ENCODE results near the gene TMEM205.
"Not testable (repeated sequence)": the region's sequence is repeated elsewhere in the genome, so short reads cannot be mapped to it uniquely, and the experiment has no call there.

Gene TMEM205

DNA sequence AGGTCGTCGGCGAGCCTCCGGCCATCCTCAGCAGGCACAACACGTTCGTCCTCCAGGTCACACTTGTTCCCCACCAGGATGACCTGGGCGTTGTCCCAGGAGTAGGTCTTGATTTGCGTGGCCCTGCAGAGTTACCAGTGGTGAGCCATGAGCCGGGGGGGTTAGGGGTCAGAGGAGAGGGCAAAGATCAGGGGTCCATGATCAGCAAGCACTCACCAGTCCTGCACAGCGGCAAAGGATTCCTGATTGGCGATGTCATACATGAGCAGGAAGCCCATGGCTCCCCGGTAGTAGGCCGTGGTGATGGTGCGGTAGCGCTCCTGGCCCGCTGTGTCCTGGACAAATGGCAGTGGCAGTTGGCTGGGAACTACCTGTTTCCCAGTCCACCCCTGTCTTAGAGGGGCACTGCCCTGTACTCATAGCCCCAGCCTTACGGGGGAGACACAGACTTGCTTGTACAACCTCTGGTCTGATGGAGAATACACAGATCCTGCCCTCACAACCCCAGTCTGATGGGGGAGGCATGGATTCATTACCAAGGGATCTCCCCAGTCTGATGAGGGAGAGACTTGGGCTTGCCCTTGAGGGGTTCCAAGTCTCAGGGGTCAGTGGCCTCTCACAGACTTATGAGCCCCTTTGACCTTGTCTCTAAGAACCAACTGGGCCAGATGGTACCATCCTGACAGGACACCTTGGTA is 10.5 kb downstream of the TMEM205 start (continued):
- no peak for TF ChIP-seq TSHZ2 (CRISPR knock-in tag; IDR thresholded peaks at IDR 0.05)
- TF ChIP-seq TOX (CRISPR knock-in tag; IDR thresholded peaks at IDR 0.05; ENCODE audit: borderline replicate concordance), result no peak
- no peak for TF ChIP-seq CSRNP3 (CRISPR knock-in tag; IDR thresholded peaks at IDR 0.05)
- no peak for TF ChIP-seq CSDC2 (CRISPR knock-in tag; IDR thresholded peaks at IDR 0.05)
- no peak for TF ChIP-seq ZNF8 (CRISPR knock-in tag; IDR thresholded peaks at IDR 0.05)
- no peak for TF ChIP-seq OSR1 (CRISPR knock-in tag; IDR thresholded peaks at IDR 0.05)
- TF ChIP-seq ZC3H10 (CRISPR knock-in tag; IDR thresholded peaks at IDR 0.05), result no peak
- no peak for TF ChIP-seq GLIS3 (CRISPR knock-in tag; IDR thresholded peaks at IDR 0.05)

- ATAC-seq, result not testable (repeated sequence)
These were observed 12.2 kb downstream of the TMEM205 start for GRCh38 chr19:11333838-11334237.

- ATAC-seq, result no peak
- TF ChIP-seq ZFP30 (CRISPR knock-in tag; IDR thresholded peaks at IDR 0.05) (no peak), ZFP3 (CRISPR knock-in tag; IDR thresholded peaks at IDR 0.05) (no peak), TOX (CRISPR knock-in tag; IDR thresholded peaks at IDR 0.05; ENCODE audit: borderline replicate concordance) (no peak)
These were observed 13.2 kb downstream of the TMEM205 start for GRCh38 chr19:11332822-11333221.

- no peak for ATAC-seq
- no peak for TF ChIP-seq ZFP30 (CRISPR knock-in tag; IDR thresholded peaks at IDR 0.05)
- no peak for TF ChIP-seq CSDC2 (CRISPR knock-in tag; IDR thresholded peaks at IDR 0.05)
- TF ChIP-seq ARNTL (CRISPR knock-in tag; IDR thresholded peaks at IDR 0.05; ENCODE audit: borderline replicate concordance, low read depth), result no peak
- TF ChIP-seq RARB (CRISPR knock-in tag; IDR thresholded peaks at IDR 0.05), result no peak
- TF ChIP-seq TSHZ2 (CRISPR knock-in tag; IDR thresholded peaks at IDR 0.05), result no peak
- no peak for TF ChIP-seq ZNF565 (CRISPR knock-in tag; conservative IDR thresholded peaks at IDR 0.05; ENCODE audit: low read depth)
- TF ChIP-seq ESRRG (CRISPR knock-in tag; IDR thresholded peaks at IDR 0.05), result no peak
- no peak for TF ChIP-seq ZNF70 (CRISPR knock-in tag; IDR thresholded peaks at IDR 0.05)
- TF ChIP-seq GLIS3 (CRISPR knock-in tag; IDR thresholded peaks at IDR 0.05), result no peak
- TF ChIP-seq TOX (CRISPR knock-in tag; IDR thresholded peaks at IDR 0.05; ENCODE audit: borderline replicate concordance), result no peak
- no peak for TF ChIP-seq BACH2 (CRISPR knock-in tag; IDR thresholded peaks at IDR 0.05; ENCODE audit: borderline replicate concordance)
- no peak for TF ChIP-seq POU6F1 (CRISPR knock-in tag; IDR thresholded peaks at IDR 0.05; ENCODE audit: borderline replicate concordance, low read depth)
- no peak for TF ChIP-seq PPARA (CRISPR knock-in tag; IDR thresholded peaks at IDR 0.05; ENCODE audit: borderline replicate concordance)
- TF ChIP-seq ISL1 (CRISPR knock-in tag; IDR thresholded peaks at IDR 0.05), result no peak
- no peak for TF ChIP-seq SNAI2 (CRISPR knock-in tag; IDR thresholded peaks at IDR 0.05)
These were observed 14.6 kb downstream of the TMEM205 start for GRCh38 chr19:11331502-11331901.
